ENCODE results near the gene LPAR1.

LPAR1 gene

DNA sequence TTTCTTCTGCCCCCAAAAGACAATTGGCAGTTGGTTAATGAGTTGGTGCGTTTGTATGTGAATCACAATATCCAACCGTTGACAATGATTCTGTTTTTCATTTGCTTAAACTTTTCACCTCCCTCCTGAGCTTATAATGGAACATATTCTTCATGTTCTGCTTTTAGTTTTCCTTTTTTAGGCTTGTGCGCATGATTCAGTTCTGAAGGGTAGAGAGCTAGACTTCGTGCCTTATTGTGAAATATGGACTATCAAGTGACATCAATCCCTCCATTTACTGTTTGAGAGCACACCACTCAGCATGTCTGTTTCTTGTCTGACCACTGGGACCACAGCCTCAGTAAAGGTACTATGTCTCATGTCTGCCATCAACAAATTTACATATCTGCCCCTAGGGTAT is 30.5 kb upstream of the LPAR1 start:
- ChIA-PET CTCF (no interaction called here), POLR2A (no interaction called here)
- TF ChIP-seq FOXA1 (IDR thresholded peaks at IDR 0.05) (no peak), ELF4 (IDR thresholded peaks at IDR 0.05) (no peak), CTBP1 (IDR thresholded peaks at IDR 0.05; ENCODE audit: borderline replicate concordance) (no peak), NFRKB (IDR thresholded peaks at IDR 0.05) (no peak), FOXK2 (IDR thresholded peaks at IDR 0.05) (no peak), FOXM1 (IDR thresholded peaks at IDR 0.05; ENCODE audit: borderline replicate concordance) (no peak), ARNT (IDR thresholded peaks at IDR 0.05) (no peak), L3MBTL2 (conservative IDR thresholded peaks at IDR 0.05) (no peak), TARDBP (IDR thresholded peaks at IDR 0.05) (no peak), ZNF384 (IDR thresholded peaks at IDR 0.05) (no peak), HDGF (IDR thresholded peaks at IDR 0.05; ENCODE audit: borderline replicate concordance) (no peak), SUZ12 (IDR thresholded peaks at IDR 0.05) (no peak), LEF1 (IDR thresholded peaks at IDR 0.05; ENCODE audit: borderline replicate concordance) (no peak), PKNOX1 (IDR thresholded peaks at IDR 0.05) (no peak)
- no peak for DNase-seq (ENCODE audit: extremely low spot score)

DNA sequence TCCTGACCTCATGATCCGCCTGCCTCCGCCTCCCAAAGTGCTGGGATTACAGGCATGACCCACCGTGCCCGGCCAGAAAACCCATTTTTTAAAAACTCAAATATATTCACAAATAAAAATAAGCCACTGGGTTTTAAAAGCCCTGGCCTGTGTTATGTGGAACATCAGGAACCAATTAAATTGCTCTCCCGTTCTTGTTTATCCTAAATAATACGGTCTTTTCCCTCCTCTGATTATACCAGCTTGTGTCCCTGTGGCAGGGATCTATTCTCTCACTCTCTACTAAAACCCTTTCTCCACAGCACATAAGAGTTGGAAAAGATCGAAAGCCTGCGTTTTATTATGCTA is 30.1 kb upstream of the LPAR1 start:
- ChIA-PET CTCF (no interaction called here), POLR2A (no interaction called here)
- TF ChIP-seq ARNT (IDR thresholded peaks at IDR 0.05): no peak
- TF ChIP-seq FOXM1 (IDR thresholded peaks at IDR 0.05; ENCODE audit: borderline replicate concordance): no peak
- TF ChIP-seq SP1 (IDR thresholded peaks at IDR 0.05): no peak
- TF ChIP-seq BHLHE40 (IDR thresholded peaks at IDR 0.05; ENCODE audit: borderline replicate concordance): no peak
- no peak for TF ChIP-seq L3MBTL2 (conservative IDR thresholded peaks at IDR 0.05)
- TF ChIP-seq LEF1 (IDR thresholded peaks at IDR 0.05; ENCODE audit: borderline replicate concordance): no peak
- no peak for TF ChIP-seq PKNOX1 (IDR thresholded peaks at IDR 0.05)
- no peak for TF ChIP-seq NFRKB (IDR thresholded peaks at IDR 0.05)
- no peak for TF ChIP-seq SUZ12 (IDR thresholded peaks at IDR 0.05)
- no peak for TF ChIP-seq ZNF384 (IDR thresholded peaks at IDR 0.05)
- no peak for TF ChIP-seq TARDBP (IDR thresholded peaks at IDR 0.05)
- TF ChIP-seq FOXK2 (IDR thresholded peaks at IDR 0.05): no peak
- no peak for TF ChIP-seq FOXA1 (IDR thresholded peaks at IDR 0.05)
- DNase-seq (ENCODE audit: extremely low spot score): no peak

DNA sequence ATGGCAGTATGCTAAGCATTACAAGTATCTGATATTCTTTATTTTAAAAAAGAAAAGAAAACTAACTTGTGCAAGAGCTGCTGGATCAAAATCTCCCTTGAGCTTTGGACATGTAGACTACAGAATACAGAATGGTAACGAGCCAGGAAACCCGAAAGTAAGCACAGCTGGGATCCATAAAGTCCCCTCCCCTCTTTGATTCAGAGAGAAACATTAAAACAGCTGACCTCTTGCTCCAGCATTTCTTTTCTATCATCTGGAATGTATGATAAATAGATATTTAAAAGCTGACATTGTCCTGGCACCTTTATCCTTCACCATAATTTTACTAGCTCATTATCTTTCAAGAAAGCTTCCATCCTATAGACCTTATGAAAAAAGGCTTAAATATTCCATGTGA is 28.2 kb upstream of the LPAR1 start:
- CTCF ChIA-PET: interaction anchor here (0.7 kb wide), 1 partner anchor 331 kb away, joined by 3 read pairs; no protein-coding TSS in a partner anchor
- POLR2A ChIA-PET: no interaction called here
- TF ChIP-seq ZNF384 (IDR thresholded peaks at IDR 0.05): no peak
- no peak for TF ChIP-seq PKNOX1 (IDR thresholded peaks at IDR 0.05)
- TF ChIP-seq ARNT (IDR thresholded peaks at IDR 0.05): no peak
- no peak for TF ChIP-seq CTBP1 (IDR thresholded peaks at IDR 0.05; ENCODE audit: borderline replicate concordance)
- TF ChIP-seq NFRKB (IDR thresholded peaks at IDR 0.05): no peak
- TF ChIP-seq FOXK2 (IDR thresholded peaks at IDR 0.05): no peak
- TF ChIP-seq LEF1 (IDR thresholded peaks at IDR 0.05; ENCODE audit: borderline replicate concordance): no peak
- no peak for TF ChIP-seq SUZ12 (IDR thresholded peaks at IDR 0.05)
- TF ChIP-seq ELF4 (IDR thresholded peaks at IDR 0.05): no peak
- no peak for TF ChIP-seq FOXM1 (IDR thresholded peaks at IDR 0.05; ENCODE audit: borderline replicate concordance)
- TF ChIP-seq SP1 (IDR thresholded peaks at IDR 0.05): no peak
- TF ChIP-seq TARDBP (IDR thresholded peaks at IDR 0.05): no peak
- no peak for TF ChIP-seq HDGF (IDR thresholded peaks at IDR 0.05; ENCODE audit: borderline replicate concordance)
- no peak for TF ChIP-seq FOXA1 (IDR thresholded peaks at IDR 0.05)
- no peak for TF ChIP-seq L3MBTL2 (conservative IDR thresholded peaks at IDR 0.05)
- TF ChIP-seq BHLHE40 (IDR thresholded peaks at IDR 0.05; ENCODE audit: borderline replicate concordance): no peak
- DNase-seq (ENCODE audit: extremely low spot score): no peak

- TF ChIP-seq SUZ12 (IDR thresholded peaks at IDR 0.05): no peak
- no peak for TF ChIP-seq L3MBTL2 (conservative IDR thresholded peaks at IDR 0.05)
- TF ChIP-seq TARDBP (IDR thresholded peaks at IDR 0.05): no peak
- no peak for TF ChIP-seq LEF1 (IDR thresholded peaks at IDR 0.05; ENCODE audit: borderline replicate concordance)
- no peak for TF ChIP-seq BHLHE40 (IDR thresholded peaks at IDR 0.05; ENCODE audit: borderline replicate concordance)
- no peak for TF ChIP-seq SP1 (IDR thresholded peaks at IDR 0.05)
- TF ChIP-seq FOXA1 (IDR thresholded peaks at IDR 0.05): no peak
- no peak for TF ChIP-seq ARNT (IDR thresholded peaks at IDR 0.05)
- no peak for DNase-seq (ENCODE audit: extremely low spot score)
- CTCF ChIA-PET: no interaction called here
- POLR2A ChIA-PET: no interaction called here
Observed at GRCh38 chr9:111065414-111065813, 27.1 kb upstream of the LPAR1 start.

GRCh38 chr9:111064160-111064837 is 26.0 kb upstream of the LPAR1 start:
- TF ChIP-seq L3MBTL2 (conservative IDR thresholded peaks at IDR 0.05) (no peak), BHLHE40 (IDR thresholded peaks at IDR 0.05; ENCODE audit: borderline replicate concordance) (no peak), CTBP1 (IDR thresholded peaks at IDR 0.05; ENCODE audit: borderline replicate concordance) (no peak), NFRKB (IDR thresholded peaks at IDR 0.05) (no peak), PKNOX1 (IDR thresholded peaks at IDR 0.05) (no peak), LEF1 (IDR thresholded peaks at IDR 0.05; ENCODE audit: borderline replicate concordance) (no peak), ARNT (IDR thresholded peaks at IDR 0.05) (no peak), SP1 (IDR thresholded peaks at IDR 0.05) (no peak), SUZ12 (IDR thresholded peaks at IDR 0.05) (no peak), TARDBP (IDR thresholded peaks at IDR 0.05) (no peak), FOXK2 (IDR thresholded peaks at IDR 0.05) (no peak), ZNF384 (IDR thresholded peaks at IDR 0.05) (no peak), FOXM1 (IDR thresholded peaks at IDR 0.05; ENCODE audit: borderline replicate concordance) (no peak), FOXA1 (IDR thresholded peaks at IDR 0.05) (no peak), ELF4 (IDR thresholded peaks at IDR 0.05) (no peak)
- no peak for DNase-seq (ENCODE audit: extremely low spot score)
- POLR2A ChIA-PET: no interaction called here
- CTCF ChIA-PET: no interaction called here
